ENCODE measurements around the gene CTTNBP2NL.
"Not testable (repeated sequence)": the region's sequence is repeated elsewhere in the genome, so short reads cannot be mapped to it uniquely, and the experiment has no call there.

The CTTNBP2NL gene

DNA sequence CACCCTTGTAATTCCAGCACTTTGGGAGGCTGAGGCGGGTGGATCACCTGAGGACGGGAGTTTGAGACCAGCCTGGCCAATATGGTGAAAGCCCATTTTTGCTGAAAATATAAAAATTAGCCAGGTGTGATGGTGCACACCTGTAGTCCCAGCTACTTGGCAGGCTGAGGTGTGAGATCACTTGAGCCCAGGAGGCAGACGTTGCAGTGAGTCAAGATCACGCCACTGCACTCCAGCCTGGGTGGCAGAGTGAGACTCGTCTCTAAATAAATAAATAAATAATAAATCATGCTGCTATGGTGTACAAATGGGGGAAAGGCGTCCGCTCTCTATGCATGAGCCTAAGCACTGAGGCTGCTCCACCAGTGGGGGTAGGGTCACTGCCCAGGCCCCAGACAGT, 74.3 kb downstream of the CTTNBP2NL start:
- DNase-seq: not testable (repeated sequence)

DNA sequence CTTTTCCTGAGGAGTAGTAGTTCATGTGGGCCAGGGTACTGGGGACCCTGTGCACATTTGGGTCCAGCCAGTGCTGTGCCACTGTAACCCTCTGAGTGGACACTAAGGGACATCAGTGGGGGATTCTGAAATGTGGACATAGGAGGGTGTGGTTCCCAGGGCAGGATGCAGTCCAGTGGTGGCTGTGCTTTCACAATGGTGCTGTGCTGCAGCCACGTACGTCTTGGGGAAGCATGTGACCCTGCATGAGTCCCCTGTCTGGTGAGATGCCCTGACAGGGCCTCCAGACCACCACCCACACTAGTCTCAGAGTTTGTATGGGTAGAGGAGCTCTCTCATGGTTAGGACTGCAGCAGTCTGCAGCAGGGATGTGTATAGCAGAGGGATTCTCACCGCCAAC, 75.0 kb downstream of the CTTNBP2NL start:
- no peak for DNase-seq

DNA sequence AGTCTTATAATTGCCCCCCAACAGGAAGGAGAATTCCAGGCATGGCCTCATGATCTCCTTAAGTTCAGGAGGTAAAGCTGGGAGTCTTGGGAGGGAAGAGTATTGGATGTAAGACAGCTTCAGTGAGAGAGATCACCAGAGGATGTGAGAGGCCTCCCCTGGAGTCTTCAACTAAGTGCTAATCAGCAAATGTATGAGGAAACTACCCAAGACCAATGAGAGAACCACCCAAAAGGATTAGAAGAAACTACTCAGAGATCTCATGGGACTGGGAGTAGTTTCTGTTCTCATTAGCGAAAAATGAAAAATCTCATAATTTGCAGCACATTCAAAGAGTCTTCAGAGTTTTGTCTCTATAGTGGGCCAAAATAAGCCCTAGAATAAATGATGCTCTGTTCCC, 76.1 kb downstream of the CTTNBP2NL start:
- DNase-seq: no peak

DNA sequence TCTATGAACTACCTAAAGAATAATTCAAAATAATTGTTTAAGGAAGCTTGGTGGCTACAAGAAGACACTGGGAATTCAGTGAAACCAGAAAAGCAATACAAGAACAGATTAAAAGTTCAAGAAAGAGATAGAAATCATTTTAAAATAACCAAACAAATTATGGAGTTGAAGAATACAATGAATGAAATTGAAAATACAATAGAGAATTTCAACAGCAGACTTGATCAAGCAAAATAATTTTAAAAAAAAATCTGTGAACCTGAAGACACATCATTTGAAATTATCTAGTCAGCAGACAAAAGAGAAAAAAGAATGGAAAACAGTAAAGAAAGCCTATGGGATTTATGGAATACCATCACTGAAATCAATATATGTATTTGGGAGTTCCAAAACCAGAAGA, 81.5 kb downstream of the CTTNBP2NL start:
- DNase-seq: no peak

DNA sequence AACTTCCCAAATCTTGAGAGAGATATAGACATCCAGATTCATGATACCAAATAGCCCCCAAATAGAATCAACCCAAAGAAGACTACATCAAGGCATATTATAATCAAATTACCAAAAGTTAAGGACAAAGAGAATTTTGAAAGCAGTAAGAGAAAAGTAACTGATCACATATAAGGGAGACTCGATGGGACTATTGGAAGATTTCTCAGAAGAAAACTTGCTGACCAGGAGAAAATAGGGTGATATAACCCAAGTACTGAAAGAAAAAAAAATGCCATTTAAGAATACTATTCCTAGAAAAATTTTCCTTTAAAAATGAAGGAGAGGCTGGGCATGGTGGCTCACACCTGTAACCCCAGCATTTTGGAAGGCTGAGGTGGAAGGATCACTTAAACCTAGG, 82.3 kb downstream of the CTTNBP2NL start:
- DNase-seq: no peak

DNA sequence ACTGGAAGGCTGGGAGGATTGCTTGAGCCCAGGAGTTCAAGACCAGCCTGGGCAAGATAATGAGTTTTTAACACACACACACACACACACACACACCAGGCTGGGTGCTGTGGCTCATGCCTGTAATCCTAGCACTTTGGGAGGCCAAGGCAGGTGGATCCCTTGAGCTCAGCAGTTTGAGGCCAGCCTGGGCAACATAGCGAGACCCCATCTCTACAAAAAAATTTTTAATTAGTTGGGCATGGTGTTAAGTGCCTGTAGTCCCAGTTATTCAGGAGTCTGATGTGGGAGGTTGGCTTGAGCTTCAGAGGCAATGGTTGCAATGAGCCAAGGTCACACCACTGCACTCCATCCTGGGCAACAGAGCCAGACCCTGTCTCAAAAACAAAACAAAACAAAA, 90.0 kb downstream of the CTTNBP2NL start:
- DNase-seq: not testable (repeated sequence)

DNA sequence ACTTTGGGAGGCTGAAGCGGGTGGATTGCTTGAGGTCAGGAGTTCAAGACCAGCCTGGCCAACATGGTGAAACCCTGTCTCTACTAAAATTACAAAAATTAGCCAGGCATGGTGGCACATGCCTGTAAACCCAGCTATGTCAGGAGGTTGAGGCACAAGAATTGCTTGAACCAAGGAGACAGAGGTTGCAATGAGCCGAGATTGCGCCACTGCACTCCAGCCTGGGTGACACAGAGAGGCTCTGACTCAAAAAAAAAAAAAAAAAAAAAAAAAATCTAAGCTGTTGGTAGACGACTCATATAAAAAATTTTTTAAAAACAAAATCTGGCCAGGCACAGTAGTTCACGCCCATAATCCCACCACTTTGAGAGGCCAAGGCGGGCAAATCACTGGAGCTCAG, 91.7 kb downstream of the CTTNBP2NL start:
- DNase-seq: not testable (repeated sequence)

DNA sequence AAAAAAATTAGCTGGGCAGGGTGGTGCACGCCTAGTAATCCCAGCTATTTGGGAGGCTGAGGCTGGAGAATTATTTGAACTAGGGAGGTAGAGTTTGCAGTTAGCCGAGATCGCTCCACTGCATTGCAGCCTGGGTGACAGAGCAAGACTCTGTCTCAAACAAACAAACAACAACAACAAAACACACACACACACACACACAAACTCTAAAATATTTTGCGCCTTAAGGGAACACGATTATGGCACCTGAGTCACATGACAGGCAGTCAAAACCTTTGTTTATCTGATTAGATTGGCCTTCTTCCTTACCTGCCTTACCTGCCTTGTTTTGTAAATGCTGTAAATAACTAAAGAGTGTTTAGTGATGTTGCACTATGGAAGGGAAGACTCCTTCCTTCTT, 92.1 kb downstream of the CTTNBP2NL start:
- no peak for DNase-seq

DNA sequence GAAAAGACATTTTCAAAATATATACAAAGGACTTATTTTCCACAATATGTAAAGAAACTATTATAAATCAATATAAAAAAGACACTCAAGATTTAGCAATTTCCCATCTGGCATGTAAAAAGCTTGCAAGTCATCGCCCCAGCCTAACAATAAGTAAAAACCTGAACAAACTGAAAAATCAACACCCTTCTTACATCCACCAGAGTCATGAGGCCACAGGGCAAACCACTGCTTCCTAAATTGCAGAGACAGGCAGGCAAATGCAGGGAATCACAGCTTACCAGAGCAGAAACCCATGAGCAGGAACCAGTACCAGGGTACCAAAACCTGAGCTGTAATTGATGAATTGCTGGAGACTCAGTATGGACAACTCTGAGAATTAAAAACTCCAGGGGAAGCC, 96.1 kb downstream of the CTTNBP2NL start:
- no peak for DNase-seq

DNA sequence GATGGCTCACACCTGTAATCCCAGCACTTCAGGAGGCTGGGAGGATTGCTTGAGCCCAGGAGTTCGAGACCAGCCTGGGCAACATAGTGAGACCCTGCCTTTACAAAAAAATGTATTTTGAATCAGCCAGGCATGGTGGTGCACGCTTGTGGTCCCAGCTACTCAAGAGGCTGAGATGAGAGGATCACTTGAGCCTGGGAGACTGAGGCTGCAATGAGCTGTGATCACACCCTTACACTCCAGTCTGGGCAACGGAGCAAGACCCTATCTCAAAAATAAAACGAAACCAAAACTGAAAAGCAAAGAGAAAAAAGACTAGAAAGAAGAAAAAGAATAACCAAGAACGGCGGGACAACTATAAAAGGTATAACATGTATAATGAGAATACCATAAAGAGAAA, 97.3 kb downstream of the CTTNBP2NL start:
- no peak for DNase-seq

DNA sequence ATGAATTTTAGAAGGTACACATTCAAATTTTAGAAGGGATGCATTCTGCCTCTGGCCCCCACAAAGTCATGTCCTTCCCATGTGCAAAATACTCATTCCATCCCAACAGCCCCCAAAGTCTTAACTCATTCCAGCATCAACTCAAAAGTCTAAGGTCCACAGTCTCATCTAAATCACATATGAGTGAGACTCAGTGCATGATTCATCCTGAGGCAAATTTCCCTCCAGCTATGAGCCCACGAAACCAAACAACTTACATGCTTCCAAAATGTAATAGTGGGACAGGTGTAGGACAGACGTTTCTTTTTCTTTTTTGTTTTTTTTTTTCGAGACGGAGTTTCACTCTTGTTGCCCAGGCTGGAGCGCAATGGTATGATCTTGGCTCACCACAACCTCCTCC, 100.3 kb downstream of the CTTNBP2NL start:
- no peak for DNase-seq

DNA sequence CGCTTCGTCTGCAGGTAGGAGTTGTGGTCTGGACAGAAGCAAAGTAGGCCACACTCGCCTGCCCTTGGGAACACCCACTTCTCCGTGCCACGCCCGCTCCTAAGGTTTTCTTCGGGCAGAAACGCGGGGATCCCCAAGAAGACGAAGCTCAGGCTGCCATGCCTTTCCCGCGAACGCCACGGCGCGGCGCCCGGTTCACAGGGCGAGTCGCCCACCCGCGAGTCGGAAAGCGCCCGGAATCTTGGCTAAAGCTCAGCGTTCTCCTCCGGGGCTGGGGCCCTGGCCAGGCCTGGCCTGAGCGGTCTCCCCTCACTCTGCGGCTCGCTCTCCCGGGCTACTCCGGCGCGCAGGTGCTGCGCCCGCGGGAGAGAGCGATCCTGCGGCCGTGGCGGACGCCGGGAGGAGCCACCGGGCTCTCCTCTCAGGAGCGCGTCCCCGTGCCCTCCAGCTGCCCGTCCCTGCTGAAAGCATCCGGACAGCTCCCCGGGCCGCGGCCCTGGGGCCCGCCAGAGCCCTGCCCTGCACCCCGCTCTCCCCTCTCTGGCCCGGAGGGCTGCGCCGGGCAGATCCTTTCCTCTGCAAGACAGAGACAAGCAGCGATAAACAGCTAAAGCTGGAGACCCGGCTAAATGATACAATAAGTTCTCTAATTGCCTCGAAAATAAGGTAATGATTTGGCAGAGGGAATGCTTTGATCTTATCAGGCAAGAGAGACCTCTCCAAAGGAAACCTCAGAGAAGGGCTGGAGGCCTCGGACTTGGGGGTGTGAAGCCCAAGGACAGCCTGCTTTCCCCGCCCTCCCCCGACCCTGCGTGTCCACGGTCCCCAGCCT, 106.0 kb downstream of the CTTNBP2NL start:
- peak in 1 of 2 experiments; percentile 16 for DNase-seq

DNA sequence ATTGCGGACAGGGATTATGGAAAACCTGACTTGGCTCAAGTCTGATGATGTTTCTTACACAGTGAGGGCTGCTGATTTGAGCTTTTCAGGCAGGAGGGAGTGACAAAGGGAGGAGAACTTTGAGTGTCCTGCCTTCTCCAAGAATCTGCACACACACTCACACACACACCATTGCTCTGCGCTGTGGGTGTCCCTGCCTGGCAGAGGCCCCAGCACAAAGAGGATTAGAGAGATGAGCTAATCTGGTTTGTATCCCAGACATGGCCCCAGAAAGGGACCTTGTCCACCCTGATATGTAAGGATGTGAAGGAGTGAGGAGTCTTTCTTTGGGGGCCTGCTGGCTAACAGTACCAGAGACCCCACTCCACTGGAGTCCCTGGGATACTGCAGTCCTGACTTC, 106.8 kb downstream of the CTTNBP2NL start:
- no peak for DNase-seq

DNA sequence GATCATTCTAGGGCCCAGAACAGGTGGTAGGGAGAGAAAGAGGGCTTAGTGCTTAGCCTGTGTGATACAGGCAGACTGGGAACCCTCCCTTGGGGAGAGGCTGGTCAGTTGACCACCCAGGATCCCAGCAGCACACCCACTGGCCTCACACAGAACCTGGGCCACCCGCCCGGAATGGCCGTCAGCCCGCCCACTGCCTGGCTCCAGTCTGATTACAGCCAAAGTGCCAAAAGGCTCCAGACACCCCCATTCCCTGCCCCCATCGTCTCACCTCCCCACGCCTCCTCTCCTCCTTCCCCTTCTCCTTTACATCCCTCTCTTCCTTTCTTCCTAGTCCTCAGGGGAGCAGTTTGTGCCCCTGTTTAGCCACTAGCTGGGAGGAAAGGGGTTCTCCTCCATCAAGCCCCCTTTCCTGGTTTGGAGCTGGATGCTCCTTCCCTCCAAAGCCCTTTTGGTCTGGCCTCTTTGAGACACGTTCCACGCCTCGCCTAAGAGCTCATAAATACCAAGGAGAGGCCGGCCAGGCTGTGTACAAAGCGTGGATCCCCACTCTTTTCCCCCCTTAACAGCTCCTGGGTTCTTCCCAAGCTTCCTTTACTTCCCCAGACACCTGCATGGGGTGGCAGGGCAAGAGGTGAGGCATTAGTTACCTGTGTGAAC, 108.1 kb downstream of the CTTNBP2NL start:
- DNase-seq: no peak

DNA sequence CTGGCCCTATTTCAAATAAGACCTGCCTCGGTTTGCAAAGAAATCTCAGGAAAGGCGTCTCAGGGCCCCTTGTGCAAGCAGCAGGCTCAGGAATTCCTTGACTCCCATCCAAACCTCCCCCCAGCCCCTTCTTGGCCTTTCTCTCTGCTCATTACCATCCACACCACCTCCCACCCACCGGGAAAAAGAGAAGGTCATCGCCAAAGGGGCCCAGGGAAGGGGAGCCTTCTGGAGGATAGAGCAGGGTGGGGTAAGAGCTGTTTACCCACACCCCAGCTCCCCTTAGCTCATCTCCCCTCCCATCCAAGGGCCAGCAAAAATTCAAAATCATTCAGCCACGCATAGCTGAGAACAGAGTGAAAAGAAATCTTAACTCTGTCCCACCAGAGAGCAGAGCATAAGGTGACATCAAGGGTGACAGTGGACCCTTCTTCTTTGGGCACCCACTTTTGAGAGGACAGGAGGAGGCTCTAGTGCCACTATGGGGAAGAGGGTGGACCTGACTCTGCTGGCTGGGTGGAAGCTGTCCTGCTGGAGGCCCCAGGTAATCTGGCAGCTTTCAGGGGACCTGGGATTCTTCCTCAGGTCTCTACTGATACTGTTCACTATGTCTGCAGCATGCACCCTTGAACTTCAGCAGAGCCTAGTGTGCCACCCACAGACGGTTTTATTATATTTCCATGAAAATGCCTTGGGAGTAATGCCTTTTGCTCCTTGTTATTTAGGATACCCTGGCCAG, 108.8 kb downstream of the CTTNBP2NL start:
- no peak for DNase-seq

DNA sequence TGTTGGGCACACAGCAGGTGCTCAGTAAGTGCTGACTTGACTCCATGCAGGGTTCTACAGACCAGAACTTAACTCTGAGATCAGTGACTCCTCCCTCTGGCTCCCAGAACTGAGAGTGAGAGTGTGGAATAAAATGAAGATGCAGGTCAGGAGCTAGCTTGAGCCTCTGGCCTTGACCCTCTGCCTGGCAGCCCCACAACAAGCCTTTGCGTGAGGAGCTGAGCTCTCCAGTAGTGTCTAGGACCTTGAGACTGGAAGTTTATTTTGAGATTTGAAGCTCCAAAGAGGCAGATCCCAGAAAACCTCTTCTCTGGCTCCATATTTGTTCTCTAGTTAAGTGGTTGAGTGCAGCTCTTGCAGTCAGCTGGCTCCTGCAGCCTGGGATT, 109.4 kb downstream of the CTTNBP2NL start:
- DNase-seq: no peak

DNA sequence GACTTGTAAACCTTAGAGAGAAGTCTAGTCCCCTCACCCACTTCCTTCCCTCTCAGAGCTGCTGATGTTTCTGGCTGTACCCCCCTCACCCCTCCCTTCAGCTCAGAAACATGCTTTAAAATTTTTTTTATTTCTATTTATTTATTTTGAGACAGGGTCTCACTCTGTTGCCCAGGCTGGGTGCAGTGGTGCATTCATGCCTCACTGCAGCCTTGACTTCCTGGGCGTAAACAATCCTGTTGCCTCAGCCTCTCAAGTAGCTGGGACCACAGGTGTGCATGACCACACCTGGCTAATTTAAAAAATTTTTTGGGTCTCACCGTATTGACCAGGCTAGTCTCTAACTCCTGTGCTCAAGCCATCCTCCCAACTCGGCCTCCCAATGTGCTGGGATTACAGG, 109.9 kb downstream of the CTTNBP2NL start:
- no peak for DNase-seq

DNA sequence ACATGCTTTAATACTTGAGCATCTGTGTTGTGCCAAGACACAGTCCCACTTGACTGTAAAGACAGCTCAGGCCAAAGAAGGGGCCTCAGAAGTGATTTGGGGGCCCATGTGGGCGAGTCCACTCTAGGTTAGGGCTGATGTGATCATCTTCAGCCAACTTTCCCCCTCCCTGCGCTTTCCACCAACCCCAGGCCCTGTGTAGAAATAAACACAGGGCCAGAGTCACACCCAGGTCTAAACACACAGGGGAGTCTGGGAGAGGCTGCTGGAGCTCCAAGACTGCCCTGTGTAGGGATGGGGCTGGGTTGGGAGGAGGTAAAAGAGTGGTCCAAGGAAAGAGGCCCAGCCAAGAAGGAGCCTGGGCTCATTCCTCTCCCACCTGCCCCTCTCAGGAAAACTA, 110.3 kb downstream of the CTTNBP2NL start:
- no peak for DNase-seq

DNA sequence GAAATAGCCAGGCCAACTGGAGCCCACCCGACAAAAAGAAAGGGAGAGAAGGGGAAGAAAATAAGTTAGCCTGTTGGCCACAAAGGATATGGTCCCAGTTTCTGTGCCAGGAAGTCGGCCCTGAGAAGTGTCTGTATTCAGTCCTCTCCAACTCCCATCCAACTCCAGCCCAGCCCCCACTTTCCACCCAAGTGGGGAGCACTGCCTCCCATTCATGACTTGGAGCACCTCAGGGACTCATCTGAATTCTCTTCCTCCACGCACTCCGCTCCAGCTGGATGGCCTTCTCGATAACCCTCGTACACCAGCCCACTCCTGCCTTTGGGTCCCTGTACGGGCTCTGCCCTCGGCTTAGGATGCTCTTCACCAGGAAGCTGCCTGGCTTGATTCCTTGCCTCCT, 110.7 kb downstream of the CTTNBP2NL start:
- no peak for DNase-seq

DNA sequence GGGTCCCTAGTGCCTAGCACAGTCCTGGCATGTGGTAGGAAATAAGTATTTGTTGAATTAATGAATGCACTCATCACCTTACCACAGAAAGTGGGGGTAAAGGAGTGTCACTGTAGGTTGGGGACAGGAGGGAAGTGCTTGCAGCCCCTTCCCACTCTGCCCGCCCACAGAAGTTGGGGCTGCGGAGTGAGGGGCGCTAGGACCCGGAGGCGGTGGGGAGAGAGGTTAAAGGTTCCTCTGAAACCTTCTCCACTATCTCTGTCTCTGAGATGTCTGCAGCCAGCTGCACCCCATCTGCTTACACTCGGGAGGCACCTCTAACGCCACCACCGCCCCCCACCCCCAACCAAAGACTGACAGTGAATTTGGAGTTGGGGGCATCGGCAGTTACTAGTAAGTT, 111.3 kb downstream of the CTTNBP2NL start:
- no peak for DNase-seq

DNA sequence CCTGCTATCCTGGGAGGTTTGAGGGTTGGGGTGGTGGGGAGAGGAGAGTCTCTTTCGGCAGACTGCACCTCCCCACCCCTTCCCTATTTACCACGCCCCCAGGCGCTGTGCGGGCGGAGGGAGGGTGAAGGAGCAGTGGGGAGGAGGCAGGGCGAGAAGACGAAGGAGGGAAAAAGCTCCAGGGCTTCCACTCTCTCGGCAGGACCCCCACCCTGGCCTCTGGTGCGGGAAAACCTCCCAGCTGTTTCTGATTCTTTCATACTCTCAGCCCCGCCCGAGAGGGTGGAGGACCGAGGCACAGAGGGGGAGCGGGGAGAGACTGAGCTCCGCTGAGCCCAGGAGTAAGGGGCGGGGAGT, 111.9 kb downstream of the CTTNBP2NL start:
- no peak for DNase-seq

DNA sequence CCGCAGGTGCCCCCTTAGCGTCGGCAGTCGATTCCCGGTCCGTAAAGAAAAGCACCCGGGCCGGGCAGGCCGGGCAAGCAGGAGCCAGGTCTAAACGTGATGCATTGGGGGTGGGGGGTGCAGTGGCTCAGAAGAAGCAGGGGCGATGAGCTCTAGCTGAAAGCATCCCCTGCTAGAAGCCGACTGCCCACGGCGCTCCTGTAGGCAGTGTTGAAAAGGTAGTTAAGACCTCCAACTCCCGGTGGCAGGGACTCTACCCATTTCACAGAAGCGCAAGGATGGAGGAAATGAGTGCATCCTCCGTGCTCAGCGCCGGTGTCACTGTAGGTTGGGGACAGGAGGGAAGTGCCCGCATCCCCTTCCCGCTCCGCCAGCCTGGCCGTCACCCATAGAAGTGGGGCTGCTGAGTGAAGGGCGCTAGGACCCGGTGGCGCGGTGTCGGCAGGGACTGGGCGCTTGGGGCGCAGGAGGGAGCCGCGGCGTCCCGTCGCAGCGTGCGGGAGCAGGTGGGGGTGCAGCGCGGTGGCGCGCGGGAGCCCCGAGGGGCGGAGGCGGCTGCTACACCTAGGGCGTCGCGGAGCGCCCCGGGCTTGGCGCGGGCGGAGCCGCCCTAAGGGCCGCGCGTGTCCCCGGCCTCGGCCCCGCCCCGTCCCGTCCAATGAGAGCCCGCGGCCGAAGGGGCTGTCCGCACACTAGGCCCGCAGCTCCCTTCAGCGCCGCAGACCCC, 112.4 kb downstream of the CTTNBP2NL start, which contains the start of gene WNT2B:
TSS of gene WNT2B (plus strand) at position 688 of the 727 bp plus-strand sequence. CDS start 298 bp downstream, outside the sequence.
- DNase-seq: no peak

DNA sequence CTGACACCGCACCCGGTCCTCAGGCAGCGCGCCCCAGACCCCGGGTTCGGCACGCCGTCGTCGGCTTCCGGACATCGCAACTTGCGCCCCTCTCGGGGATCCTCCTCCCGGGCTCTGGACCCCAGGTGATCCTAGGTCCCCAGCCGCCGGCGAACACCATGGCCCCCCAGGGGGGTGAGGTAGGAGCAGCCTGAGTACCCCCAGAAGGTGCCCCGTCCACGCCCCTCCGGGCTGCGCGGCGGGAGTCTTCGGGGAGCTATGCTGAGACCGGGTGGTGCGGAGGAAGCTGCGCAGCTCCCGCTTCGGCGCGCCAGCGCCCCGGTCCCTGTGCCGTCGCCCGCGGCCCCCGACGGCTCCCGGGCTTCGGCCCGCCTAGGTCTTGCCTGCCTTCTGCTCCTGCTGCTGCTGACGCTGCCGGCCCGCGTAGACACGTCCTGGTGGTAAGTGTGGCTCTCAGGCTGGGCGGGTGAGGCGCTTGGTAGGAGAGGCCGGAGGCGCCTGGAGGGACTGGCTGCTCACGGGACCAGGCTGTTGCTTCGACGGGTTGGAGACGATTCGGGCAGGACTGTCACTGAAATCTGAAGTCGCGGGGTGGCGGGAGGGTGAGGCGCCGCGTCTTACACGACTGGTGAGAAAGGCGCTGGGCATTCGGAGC, 113.1 kb downstream of the CTTNBP2NL start:
- no peak for DNase-seq
